Ramos (cell line): ENCODE results near the gene ZDHHC24.

Experiments
- in situ Hi-C: fragments of 300-500 bp; cut with MboI; formaldehyde crosslinking; loops from one replicate; pipeline ENCODE4 v1.14.3; 2022; ENCODE audit warnings: low sequenced_read_pairs; ENCODE audit not compliant: unreplicated experiment

ZDHHC24 gene

DNA sequence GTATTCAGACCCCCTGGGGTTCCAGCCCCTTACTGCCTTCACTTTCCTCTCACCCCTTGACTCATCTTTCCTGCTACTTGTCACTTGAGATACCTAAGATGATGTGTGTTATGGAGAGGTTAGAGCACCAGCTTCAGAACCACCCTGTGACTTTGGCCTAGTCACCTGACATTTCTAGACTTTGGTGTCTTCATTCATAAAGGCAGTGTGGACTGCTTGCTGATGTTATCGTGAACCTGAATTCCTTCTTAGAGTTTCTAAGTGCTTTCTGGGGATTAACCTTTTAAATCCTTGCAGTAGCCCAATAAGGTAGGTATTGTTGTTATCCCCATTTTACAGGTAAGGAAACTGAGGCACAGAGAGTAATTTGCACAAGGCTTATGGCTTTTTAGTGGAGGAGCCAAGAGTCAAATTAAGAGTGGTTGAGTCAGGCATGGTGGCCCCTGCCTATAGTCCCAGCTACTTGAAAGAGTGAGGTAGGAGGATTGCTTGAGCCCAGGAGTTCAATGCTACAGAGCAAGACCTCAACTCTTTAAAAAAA, 40.5 kb downstream of the ZDHHC24 start:
- in situ Hi-C loops, result no loop called here

DNA sequence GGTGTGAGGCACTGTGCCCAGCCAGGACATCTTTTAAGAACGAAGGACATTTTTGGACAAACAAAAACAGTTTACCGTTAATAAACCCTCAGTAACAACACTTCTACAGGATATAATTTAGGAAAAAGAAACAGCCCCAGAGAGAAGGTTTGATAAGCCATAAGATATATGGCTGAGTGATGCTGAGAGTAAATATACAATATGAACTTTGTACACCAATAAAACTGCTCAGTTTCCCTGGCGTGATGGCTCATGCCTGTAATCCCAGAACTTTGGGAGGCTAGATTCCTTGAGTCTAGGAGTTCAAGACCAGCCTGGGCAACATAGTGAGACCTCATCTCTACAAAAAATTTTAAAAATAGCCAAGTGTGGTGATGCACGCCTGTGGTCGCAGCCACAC, 47.3 kb downstream of the ZDHHC24 start:
- in situ Hi-C loops, result no loop called here

DNA sequence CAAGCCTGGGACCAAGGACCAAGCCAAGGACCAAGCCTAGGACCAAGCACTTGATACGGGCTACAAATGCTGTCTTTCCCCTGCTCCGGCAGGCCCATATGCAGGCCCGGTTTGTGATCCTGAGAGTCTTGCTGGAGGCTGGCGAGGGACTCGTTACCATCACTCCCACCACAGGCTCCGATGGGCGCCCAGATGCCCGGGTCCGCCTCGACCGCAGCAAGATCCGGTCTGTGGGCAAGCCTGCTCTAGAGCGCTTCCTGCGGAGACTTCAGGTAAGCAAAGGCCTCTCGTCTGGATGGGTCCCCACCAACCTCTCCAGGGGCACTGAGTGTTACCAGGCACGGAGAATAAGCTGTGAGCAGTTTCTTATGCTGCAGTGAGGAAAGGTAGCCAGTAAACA, 48.6 kb downstream of the ZDHHC24 start:
- in situ Hi-C loops, result no loop called here

DNA sequence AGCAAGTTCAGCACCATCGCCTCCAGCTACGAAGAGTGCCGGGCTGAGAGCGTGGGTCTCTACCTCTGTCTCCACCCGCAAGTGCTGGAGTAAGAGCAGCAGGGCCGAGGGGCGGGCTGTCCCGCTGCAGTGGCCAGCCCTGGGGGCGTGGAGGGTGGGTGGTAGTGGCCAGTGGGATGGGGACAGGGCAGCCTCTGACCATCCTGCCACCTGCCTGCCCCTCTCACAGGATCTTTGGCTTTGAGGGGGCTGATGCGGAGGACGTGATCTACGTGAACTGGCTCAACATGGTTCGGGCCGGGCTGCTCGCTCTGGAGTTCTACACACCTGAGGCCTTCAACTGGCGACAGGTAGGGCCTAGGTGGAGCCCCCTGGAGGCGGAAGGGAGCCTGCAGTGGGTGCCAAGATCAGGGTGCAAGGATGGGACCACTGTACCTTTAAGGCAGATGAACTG, 50.4 kb downstream of the ZDHHC24 start:
- in situ Hi-C loops, result no loop called here

DNA sequence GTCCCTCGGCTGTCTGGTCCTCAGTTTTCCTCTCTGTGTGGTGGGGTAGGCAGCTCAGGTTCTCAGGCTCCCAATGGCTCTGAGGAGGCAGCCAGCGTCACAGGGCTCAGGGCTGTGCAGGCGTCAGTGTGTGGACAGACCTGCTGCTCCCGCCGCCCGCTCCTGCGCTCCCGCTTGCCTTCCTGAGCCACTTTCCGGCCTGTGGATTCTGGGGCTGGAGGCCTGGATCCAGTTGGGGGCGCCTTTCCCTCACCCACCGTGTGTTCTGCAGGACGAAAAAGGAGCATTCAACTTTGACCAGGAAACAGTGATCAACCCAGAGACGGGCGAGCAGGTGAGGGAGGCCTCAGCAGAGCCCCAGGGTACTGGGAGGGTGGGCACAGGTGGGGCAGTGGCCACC, 50.9 kb downstream of the ZDHHC24 start:
- in situ Hi-C loops, result no loop called here

DNA sequence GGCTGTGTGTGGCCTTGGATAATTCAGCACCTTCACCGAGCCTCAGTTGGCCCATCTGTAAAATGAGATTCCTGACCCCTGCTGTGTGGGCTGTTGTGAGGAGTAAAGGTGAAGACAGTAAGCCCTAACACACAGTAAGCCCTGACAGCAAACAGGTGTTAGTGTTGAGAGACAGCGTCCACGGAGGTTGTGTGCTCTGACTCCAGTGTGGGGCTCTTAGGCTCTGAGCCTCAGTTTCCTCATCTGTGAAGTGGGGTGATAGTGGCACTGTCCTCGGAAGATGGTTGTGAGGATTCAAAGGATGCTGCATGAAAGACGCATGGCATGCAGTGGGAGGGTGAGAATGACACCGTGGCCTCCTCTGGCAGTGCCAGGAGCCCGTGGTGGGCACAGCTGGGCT, 51.4 kb downstream of the ZDHHC24 start:
- in situ Hi-C loops, result no loop called here

DNA sequence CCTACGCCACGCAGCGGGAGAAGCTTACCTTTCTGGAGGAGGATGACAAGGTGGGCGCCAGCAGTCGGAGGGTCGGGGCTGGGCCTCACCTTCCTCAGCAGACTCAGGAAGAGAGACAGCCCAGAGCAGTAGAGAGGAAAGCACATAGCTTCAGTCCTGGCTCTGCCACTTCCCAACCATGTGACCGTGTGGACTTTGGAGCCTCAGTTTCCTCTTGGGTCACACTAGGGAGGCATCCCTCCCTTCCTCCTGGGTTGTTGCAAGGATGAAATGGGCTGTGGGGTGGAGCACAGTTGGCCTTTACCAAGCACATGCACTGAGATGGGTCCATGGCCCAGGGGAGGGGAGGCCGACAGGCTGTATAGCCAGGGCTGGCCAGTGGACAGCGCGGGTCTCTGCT, 52.7 kb downstream of the ZDHHC24 start:
- in situ Hi-C loops, result no loop called here

DNA sequence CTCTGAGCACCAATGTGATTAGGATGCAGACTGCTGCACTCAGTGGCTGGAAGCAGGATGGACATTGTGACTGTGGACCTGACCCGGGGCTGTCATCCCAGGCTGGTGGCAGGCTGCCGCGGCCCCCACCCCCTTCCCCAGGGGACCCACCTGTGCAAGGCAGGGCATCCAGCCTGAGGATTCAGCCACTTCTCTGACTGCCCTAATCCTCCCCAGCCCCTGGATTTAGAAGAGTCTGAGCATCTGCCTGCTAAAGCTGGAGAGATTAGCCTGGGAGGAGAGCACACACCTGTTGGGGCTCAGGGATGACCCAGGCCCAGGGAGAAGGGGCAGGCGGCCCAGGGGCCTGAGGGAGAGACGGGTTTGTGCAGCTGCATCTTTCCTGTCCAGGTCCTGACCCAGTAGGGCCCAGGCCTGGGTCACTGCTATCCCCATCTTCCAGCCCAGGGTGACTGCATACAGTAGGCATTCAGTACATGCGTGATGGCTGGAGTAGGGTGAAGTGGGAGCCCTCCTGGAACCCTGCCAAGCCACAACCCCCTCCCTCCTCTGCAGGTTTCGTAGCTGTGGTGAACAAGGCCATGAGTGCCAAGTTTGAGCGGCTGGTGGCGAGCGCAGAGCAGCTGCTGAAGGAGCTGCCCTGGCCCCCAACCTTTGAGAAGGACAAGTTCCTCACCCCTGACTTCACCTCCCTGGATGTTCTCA, 53.5 kb downstream of the ZDHHC24 start:
- in situ Hi-C loops, result no loop called here

DNA sequence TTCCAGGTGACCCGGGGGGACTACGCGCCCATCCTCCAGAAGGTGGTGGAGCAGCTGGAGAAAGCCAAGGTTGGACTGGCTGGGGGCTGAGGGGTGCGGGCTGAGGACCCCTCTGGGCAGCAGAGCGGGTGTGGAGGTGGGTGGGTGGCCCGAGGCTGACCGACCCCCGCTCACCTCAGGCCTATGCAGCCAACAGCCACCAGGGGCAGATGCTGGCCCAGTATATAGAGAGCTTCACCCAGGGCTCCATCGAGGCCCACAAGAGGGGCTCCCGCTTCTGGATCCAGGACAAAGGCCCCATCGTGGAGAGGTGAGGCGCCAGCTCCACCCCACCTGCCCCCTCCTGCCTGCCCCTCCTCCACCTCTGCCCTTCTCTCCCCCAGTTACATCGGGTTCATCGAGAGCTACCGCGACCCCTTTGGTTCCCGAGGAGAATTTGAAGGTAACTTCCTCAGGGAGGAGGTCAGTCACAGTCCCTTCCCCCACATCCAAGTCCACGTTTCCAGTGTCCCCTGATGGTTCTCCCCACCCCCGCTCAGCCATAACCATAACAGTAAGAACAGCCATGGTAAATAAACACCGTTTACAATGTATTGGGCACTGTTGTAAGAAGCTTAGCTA, 54.4 kb downstream of the ZDHHC24 start:
- in situ Hi-C loops, result no loop called here

DNA sequence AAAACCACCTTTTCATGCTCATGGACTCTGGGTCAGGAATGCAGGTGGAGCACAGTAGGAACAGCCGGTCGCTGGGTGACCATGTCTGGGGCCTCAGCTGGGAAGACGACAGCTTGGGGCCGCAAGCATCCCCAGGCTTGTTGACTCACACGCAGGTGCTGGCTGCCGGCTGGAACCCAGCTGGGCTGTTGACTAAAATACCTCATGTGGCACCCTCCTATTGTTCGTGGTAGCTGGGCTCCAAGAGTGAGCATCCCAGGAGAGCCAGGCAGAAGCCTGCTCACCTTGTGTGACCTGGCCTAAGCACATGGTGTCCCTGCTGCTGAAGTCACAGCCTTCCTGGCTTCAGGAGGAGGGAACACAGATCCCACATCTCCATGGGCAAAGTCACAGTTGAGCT, 56.2 kb downstream of the ZDHHC24 start:
- in situ Hi-C loops, result no loop called here

DNA sequence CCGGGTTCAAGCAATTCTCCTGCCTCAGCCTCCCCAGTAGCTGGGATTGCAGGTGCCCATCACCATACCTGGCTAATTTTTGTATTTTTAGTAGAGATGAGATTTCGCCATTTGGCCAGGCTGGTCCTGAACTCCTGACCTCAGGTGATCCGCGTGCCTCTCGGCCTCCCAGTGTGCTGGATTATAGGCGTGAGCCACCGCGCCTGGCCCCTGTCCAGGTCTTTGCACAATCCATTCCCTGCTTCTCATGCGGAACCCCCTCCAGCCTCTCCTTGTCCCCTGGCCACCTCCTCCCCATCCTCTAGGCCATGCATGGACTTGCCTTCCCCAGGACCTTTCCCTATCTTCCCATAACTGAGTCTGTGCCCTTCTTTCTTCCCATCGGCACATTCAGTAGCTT, 56.9 kb downstream of the ZDHHC24 start:
- in situ Hi-C loops, result no loop called here

DNA sequence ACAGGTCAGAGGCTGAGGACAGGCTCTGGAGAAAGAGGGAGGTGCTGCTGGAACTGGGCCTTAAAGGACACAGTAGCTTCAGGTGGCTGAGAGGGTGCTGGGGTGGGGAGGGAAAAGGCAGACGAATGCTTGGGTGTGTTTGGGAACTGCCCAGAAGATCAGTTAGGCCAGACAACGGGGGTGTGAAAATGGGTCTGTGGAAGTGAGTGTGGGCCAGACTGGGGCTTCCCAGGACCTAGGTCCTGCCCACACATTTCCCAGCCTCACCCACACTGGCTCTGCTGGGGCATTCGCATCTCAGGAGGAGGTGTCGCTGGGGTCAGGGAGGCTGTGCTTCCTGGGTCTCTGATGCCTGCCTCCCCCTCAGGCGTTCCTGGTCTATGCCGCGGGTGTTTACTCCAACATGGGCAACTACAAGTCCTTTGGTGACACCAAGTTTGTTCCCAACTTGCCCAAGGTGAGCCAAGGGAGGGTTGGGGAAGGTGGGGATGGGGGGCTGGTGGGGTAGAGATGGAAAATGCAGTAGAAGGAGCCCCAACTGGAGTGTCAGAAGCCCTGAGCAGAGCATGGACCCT, 61.0 kb downstream of the ZDHHC24 start:
- in situ Hi-C loops, result no loop called here

DNA sequence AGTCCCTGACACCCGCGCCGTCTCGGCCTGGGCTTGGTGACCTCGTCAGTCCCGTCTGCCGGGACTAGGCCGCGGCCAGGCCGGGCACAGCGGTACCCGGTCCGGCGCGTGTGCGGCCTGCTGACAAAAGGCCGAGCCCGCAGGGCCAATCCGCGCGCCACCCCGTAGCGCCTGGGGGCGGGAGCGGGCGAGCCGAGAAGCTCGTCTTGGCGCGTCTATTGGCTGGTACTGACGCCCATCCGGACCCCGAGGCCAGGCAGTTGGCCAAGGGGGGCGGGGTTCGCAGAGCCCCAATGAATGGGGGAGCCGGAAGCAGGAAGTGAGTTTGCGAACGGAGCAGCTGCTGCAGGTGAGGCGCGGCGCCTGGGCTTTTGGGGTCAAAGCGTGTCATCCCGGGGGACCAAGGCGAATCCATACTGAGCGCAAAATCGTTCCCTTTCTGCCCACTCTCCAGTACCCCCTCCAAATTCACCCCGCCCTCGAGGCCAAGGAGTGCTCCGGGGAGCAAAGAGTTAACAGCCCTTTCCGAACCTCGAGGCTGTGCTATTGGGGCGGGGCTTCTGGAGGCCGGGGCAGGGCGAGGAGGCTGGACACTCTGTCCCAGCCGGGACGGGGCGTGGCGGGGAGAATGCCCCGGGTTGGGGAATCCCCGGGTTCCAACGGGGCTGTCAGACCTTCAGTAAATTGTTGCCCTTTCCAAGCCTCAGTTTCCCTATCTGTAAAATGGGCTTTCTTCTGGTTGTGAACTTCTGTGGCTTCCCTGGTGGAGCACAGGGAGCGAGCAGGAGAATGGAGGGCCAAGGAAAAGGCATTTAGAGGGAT, 65.5 kb downstream of the ZDHHC24 start, which contains the start of gene DPP3:
Gene DPP3, plus strand, starts transcription at position 318 of the 822 bp plus-strand sequence. CDS start 1,767 bp downstream, outside the sequence.
- in situ Hi-C loops, result no loop called here

DNA sequence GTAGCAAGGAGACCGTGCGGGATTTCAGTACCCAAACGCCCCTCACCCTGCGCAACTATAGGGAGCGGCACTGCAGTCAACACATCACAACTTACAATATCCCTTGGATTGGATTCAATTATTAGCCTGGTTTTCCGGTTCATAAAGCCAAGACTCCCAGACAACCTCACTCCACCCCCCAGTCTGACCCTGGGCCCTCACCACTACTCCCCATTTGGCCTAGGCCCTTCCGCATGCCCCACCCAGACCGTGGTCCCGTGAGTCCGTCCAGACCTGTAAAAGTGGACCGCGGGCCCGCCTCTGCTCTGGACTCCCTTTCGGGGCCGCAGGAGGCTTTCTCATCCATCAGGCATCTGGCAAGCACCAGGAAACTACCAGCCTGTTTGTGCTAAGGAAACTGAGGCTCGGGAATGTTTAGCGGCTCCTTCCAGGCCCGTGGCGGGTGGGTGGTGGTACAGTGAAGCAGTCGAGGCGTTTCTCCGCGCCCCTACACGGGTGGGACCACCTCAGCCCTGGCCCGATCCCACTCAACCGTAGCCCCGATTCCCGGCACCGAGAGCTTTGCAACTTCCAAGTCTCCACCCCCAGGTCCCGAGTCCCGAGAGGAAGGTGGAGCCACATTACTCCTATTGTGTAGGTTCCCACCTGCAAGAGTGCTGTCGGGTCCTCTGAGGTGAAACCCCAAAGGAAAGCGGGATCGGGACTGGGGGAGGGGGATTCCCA, 66.3 kb downstream of the ZDHHC24 start:
- in situ Hi-C loops, result loop anchor here (5.0 kb wide), 1 partner anchor 72 kb away; no protein-coding TSS in a partner anchor

DNA sequence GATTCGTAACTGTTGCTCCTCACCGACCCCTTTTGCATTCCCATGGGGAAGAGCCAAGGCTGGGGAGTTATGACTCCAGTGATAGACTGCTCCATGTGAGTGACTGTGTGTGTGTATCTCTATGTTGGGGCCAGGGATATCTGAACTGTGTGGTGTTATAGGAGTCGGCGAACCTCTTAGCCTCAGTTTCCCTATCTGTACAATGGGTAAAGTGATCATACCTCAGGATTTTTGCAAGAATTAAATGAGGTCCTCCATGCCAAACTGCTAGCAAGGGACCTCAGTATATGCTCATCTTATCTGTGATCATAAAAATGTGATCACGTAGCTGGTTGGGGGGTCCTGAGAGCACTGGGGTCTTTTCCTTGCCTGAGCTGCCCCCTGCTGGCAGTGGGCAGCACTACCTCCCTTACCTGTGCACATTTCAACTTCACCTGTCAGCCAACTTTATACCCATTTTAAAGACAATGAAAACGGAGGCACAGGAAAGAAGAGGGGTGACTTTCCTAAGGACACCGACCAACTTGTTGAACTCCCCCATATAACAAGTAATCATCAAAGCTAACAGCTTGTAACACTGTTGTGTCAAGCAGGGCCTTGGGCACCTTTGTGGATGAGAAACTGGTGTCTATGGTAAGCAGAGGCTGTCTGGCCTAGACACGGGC, 67.0 kb downstream of the ZDHHC24 start:
- in situ Hi-C loops, result loop anchor here (5.0 kb wide), 1 partner anchor 72 kb away; no protein-coding TSS in a partner anchor

DNA sequence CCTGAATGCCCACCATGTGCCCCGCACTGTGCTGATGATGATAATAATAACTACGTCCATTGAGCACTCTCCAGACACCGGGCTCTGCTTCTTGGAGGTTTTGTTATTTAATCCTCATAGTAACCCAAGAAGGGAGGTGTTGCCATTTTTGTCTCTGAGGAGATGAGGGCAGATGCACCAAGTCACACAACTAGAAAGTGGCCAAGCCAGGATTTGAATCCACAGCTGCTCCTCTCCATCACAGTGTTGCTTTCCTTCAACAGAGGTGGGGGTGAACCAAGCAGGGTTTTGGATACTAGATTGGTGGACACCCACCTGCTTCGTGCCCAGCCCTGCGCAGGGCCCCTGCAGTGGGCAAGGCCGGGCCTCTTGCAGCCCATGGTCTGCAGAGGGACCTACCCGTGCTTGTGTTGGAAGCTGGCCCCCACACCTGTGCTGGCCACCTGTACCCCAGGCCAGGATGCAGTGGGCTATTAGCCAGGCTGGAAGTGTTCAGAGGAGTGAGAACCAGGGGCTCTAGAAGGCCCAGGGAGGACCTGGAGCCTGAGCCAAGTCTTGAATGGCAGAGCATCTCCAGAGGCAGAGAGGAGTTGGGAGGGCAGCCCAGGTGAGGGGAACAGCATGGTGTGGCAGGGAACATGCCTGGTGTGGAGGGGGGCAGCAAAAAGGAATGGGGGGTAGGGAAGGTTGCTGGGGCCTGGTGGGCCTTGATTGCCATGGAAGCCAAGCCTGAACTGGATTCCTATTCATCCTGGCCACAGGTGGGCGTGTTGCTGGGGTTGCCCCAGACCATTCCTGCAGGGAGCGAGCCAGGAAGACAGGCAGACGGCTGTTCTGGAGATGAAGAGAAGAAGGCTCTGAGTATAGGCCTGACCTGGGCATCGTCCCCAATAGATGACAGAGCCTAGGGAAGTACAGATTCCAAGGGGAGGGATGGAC, 68.3 kb downstream of the ZDHHC24 start:
- in situ Hi-C loops, result loop anchor here (5.0 kb wide), 1 partner anchor 70 kb away; no protein-coding TSS in a partner anchor

DNA sequence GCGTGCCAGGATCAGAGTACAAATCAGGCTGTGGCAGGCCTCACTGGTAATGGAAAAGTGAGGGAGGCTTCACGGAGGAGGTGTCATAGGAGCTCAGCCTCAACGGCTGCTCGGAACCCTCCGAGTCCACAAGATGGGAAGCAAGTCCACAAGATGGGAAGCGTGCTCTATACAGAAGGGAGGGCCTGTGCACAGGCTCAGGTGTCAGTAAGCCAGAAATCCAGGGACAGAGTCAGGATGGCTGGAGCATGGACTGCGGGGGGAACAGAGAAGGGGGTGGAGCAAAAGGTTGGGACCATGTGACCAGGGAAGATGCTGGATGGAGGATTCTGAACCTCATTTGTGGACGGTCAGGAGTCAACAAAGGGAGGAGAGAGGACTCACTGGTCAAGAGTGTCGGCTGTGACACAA, 69.0 kb downstream of the ZDHHC24 start:
- in situ Hi-C loops, result loop anchor here (5.0 kb wide), 1 partner anchor 70 kb away; no protein-coding TSS in a partner anchor
